A549 treated with CpdA at 1 μM for 4 hours (cell line): Measurements from ENCODE around the gene FKTN. TPM values are rescaled to one million over a fixed set of nuclear protein-coding genes. Genes with fewer than 3 reads are reported as not detected.

Source experiments
- total RNA-seq: library from RNA; stranded (reverse); fragments of 200-300 nt; extraction: Qiagen RNA extraction; gene quantifications from 5 replicates; pipeline ENCODE4 v1.2.3, GENCODE V29; 2022; ENCODE audit warnings: low read depth

Gene FKTN
- 6.2 to 7.9 TPM (median 7.4 TPM) in 5 replicates for total RNA-seq

GRCh38 chr9:105557804-105558610 lies at the start of gene FKTN:
Gene FKTN, plus strand, starts transcription at chr9:105558131. Its CDS starts 16,902 bp downstream, at chr9:105575033.

GRCh38 chr9:105662184-105663104 lies 104.5 kb downstream of the FKTN start, which contains the start of gene TAL2:
Gene TAL2, plus strand, starts transcription at chr9:105662457. Its CDS starts 40 bp downstream, at chr9:105662497.

Other genes starting within 250 kb of the FKTN start
- 2.9 to 4.2 TPM (median 3.9 TPM) in 5 replicates for gene FSD1L, start 110.1 kb upstream of the FKTN start, total RNA-seq
- gene TAL2, start 104.3 kb downstream of the FKTN start, total RNA-seq, result 0.32 to 0.41 TPM in 2 of 5 replicates, not detected in the others
- gene TMEM38B, start 136.4 kb downstream of the FKTN start, total RNA-seq, result 16.0 to 19.5 TPM (median 16.7 TPM) in 5 replicates